ENCODE data around the gene IQCM.

DNA sequence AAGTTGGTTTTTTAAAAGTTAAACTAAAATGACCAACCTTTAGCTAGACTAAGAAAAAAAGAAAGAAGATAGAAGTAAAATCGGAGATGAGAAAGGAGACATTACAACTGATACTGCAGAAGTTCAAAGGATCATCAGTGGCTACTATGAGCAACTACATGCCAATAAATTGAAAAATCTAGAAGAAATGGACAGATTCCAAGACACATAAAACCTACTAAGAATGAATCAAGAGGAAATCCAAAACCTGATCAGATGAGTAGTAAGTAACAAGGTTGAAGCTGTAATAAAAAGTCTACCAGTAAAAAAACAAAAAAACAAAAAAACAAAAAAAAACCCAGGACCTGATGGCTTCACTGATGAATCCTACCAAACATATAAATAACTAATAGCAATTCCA lies 16.1 kb downstream of the IQCM start:
- TF ChIP-seq CTCF (IDR thresholded peaks at IDR 0.05): no peak
- TF ChIP-seq POLR2A (IDR thresholded peaks at IDR 0.05): no peak
